Loucy (cell line): ENCODE measurements around the gene WWOX.

Experiments used
- CTCF ChIP-seq: fragments of 200-600 bp; sonication (generic); conservative IDR thresholded peaks from 2 replicates; pipeline ENCODE4 v1.5.1; 2014; ENCODE audit warnings: mild to moderate bottlenecking, antibody characterized with exemption, low read length
- EZH2phosphoT487 ChIP-seq: fragments of 200-600 bp; IDR thresholded peaks from 2 replicates; pipeline ENCODE4 v1.6.1; 2018; ENCODE audit warnings: antibody characterized with exemption, mild to moderate bottlenecking, moderate library complexity, borderline replicate concordance

GRCh38 chr16:79073566-79073965 lies 974.1 kb downstream of the WWOX start:
- TF ChIP-seq CTCF = no peak
- no peak for TF ChIP-seq EZH2phosphoT487
